ENCODE measurements around the gene INTS6L.

INTS6L gene

GRCh38 chrX:135629342-135629741 is 108.9 kb downstream of the INTS6L start:
- DNase-seq (ENCODE audit: low read depth, low spot score): no peak
- in situ Hi-C loops (cut with HindIII; ENCODE audit: low sequenced_read_pairs): no loop called here
- TF ChIP-seq CTCF (IDR thresholded peaks at IDR 0.05; ENCODE audit: low read depth, low read length): no peak
- no peak overlapping the region for H3K4me3 ChIP-seq (ENCODE audit: low read depth, low read length)
